ENCODE data around the gene CAMTA1.

The CAMTA1 gene

GRCh38 chr1:7221826-7222694 lies 436.8 kb downstream of the CAMTA1 start:
- Histone ChIP-seq H3K9me3 (ENCODE audit: low read length) (no peaks in the 10 kb centered on the region), H3K27ac (ENCODE audit: low read depth, low read length) (no peak overlapping the region), H3K36me3 (ENCODE audit: insufficient read depth, low read length) (no peaks in the 10 kb centered on the region), H3K9ac (ENCODE audit: low read length) (no peak overlapping the region), H3K27me3 (ENCODE audit: control insufficient read depth in 1 of 2, insufficient read depth in 2 of 2, low read length in 2 of 2) (no peaks in the 10 kb centered on the region), H3K4me3 (ENCODE audit: low read depth in 1 of 2, low read length in 2 of 2) (no peak overlapping the region), H3K4me1 (ENCODE audit: insufficient read depth, low read length) (peaks cover 5% of the 10 kb centered on the region)

- Histone ChIP-seq H3K36me3 (ENCODE audit: insufficient read depth, low read length) (no peaks in the 10 kb centered on the region), H3K9me3 (ENCODE audit: low read length) (no peaks in the 10 kb centered on the region), H3K4me3 (ENCODE audit: low read depth in 1 of 2, low read length in 2 of 2) (no peak overlapping the region), H3K27me3 (ENCODE audit: control insufficient read depth in 1 of 2, insufficient read depth in 2 of 2, low read length in 2 of 2) (no peaks in the 10 kb centered on the region), H3K9ac (ENCODE audit: low read length) (no peak overlapping the region), H3K4me1 (ENCODE audit: insufficient read depth, low read length) (peaks cover 5% of the 10 kb centered on the region), H3K27ac (ENCODE audit: low read depth, low read length) (no peak overlapping the region)
Measured at GRCh38 chr1:7222695-7223015, 437.4 kb downstream of the CAMTA1 start.

DNA sequence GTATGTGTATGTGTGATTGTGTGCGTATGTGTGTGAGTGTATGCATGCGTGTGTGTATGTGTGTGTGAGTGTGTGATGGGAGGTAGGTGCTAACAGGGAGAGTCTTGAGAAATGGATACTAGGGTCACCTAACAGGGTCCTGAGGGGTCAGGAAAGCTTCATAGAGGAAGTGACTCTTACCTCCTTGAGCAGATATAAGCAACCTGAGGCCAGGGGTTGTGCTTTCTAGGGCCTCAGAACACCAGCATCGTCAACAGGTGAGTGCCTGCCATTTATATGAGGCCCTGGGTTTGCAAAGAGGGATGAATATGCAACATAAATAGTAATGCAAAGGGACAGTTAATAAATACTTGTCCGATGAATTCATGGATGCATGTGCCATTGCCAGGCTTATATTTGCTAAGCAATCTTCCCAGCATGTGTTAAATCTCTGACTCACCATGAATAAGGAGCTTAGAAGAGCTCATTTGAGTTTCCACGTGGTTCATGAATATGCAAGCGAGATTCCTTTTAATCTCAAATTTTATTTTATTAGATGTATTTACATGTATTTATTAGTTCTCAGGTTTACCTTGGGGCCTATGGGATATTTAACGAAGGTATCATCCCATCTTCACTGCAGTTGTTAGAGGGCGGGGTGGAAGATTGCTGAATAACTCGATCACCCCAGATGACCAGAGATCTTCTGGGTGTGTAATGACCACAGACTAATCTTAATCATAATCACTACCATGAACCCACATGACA lies 438.3 kb downstream of the CAMTA1 start:
- Histone ChIP-seq H3K4me1 (ENCODE audit: insufficient read depth, low read length) (peaks cover 5% of the 10 kb centered on the region), H3K27me3 (ENCODE audit: control insufficient read depth in 1 of 2, insufficient read depth in 2 of 2, low read length in 2 of 2) (no peaks in the 10 kb centered on the region), H3K9ac (ENCODE audit: low read length) (no peak overlapping the region), H3K27ac (ENCODE audit: low read depth, low read length) (no peak overlapping the region), H3K9me3 (ENCODE audit: low read length) (no peaks in the 10 kb centered on the region), H3K4me3 (ENCODE audit: low read depth in 1 of 2, low read length in 2 of 2) (no peak overlapping the region), H3K36me3 (ENCODE audit: insufficient read depth, low read length) (no peaks in the 10 kb centered on the region)

- Histone ChIP-seq H3K27me3 (ENCODE audit: control insufficient read depth in 1 of 2, insufficient read depth in 2 of 2, low read length in 2 of 2) (no peaks in the 10 kb centered on the region), H3K4me3 (ENCODE audit: low read depth in 1 of 2, low read length in 2 of 2) (no peak overlapping the region), H3K4me1 (ENCODE audit: insufficient read depth, low read length) (peaks cover 5% of the 10 kb centered on the region), H3K9me3 (ENCODE audit: low read length) (no peaks in the 10 kb centered on the region), H3K36me3 (ENCODE audit: insufficient read depth, low read length) (no peaks in the 10 kb centered on the region), H3K27ac (ENCODE audit: low read depth, low read length) (no peak overlapping the region), H3K9ac (ENCODE audit: low read length) (no peak overlapping the region)
Measured at GRCh38 chr1:7224081-7224534, 438.9 kb downstream of the CAMTA1 start.

DNA sequence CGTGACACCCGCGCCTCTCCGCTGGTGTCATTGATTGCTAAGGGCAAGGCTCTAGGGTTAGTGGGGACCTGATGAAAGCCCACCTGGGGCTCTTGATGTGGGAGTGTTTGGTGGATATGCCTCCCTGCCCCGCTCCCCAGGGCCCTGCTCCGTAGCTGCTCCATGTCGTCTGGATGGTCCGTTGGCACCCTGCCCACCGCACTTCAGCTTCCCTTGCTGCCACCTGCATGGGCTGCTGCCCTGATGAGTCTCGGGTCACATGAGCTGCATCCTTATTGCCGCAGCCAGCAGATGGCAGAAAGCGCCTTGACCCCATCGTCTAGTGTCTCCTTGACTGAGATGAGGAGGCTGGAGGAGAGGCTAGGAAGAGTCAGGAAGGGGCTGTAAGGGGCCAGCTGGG lies 439.4 kb downstream of the CAMTA1 start:
- Histone ChIP-seq H3K27ac (ENCODE audit: low read depth, low read length) (no peak overlapping the region), H3K9ac (ENCODE audit: low read length) (no peak overlapping the region), H3K27me3 (ENCODE audit: control insufficient read depth in 1 of 2, insufficient read depth in 2 of 2, low read length in 2 of 2) (no peaks in the 10 kb centered on the region), H3K9me3 (ENCODE audit: low read length) (no peaks in the 10 kb centered on the region), H3K36me3 (ENCODE audit: insufficient read depth, low read length) (no peaks in the 10 kb centered on the region), H3K4me3 (ENCODE audit: low read depth in 1 of 2, low read length in 2 of 2) (no peak overlapping the region), H3K4me1 (ENCODE audit: insufficient read depth, low read length) (peaks cover 5% of the 10 kb centered on the region)

DNA sequence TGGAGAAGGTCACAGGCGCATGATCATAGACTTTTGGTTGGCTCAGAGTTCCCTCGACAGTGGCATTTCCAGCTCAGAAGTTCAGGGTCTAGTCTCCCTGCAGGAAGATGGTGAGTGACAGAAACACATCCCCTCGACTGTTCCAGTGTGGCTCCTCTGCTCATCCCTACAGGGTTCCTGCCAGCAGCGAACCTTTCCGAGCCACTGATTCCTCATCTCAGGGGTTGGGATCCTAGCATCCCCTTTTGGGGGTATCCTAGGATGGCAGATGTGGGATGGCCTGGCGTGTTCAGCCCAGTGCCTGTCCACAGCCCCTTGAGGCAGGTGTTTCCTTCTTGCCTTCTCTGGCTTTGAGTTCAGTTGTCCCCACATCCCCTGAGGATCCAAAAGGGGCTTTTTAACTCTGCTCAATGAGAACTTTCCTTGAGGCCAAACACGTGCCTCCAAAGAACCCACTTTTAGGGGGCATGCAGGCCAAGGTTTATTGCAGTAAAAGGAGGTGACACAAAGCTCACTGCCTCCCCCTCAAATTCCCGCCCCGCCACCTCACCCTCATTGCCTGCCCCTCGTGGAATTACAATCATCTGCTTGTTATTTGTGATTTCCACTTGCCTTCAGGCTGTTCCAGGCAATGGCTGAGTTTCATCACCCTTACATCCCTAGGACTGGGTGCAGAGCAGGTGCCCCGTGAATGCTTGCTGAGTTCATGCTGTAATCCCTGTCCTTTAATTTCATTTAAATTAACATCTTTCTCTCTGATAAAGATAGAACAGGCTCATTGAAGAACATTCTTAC lies 440.7 kb downstream of the CAMTA1 start:
- H3K4me1 ChIP-seq (ENCODE audit: insufficient read depth, low read length), result no peaks in the 10 kb centered on the region
- no peaks in the 10 kb centered on the region for H3K36me3 ChIP-seq (ENCODE audit: insufficient read depth, low read length)
- no peak overlapping the region for H3K4me3 ChIP-seq (ENCODE audit: low read depth in 1 of 2, low read length in 2 of 2)
- H3K27ac ChIP-seq (ENCODE audit: low read depth, low read length), result no peak overlapping the region
- no peaks in the 10 kb centered on the region for H3K9me3 ChIP-seq (ENCODE audit: low read length)
- no peak overlapping the region for H3K9ac ChIP-seq (ENCODE audit: low read length)
- no peaks in the 10 kb centered on the region for H3K27me3 ChIP-seq (ENCODE audit: control insufficient read depth in 1 of 2, insufficient read depth in 2 of 2, low read length in 2 of 2)

- Histone ChIP-seq H3K27me3 (ENCODE audit: control insufficient read depth in 1 of 2, insufficient read depth in 2 of 2, low read length in 2 of 2) (no peaks in the 10 kb centered on the region), H3K4me1 (ENCODE audit: insufficient read depth, low read length) (no peaks in the 10 kb centered on the region), H3K27ac (ENCODE audit: low read depth, low read length) (no peak overlapping the region), H3K36me3 (ENCODE audit: insufficient read depth, low read length) (no peaks in the 10 kb centered on the region), H3K9ac (ENCODE audit: low read length) (no peak overlapping the region), H3K4me3 (ENCODE audit: low read depth in 1 of 2, low read length in 2 of 2) (no peak overlapping the region), H3K9me3 (ENCODE audit: low read length) (no peaks in the 10 kb centered on the region)
Measured at GRCh38 chr1:7227654-7228053, 442.4 kb downstream of the CAMTA1 start.

GRCh38 chr1:7228252-7228961 lies 443.2 kb downstream of the CAMTA1 start:
- Histone ChIP-seq H3K4me1 (ENCODE audit: insufficient read depth, low read length) (no peaks in the 10 kb centered on the region), H3K9me3 (ENCODE audit: low read length) (no peaks in the 10 kb centered on the region), H3K36me3 (ENCODE audit: insufficient read depth, low read length) (no peaks in the 10 kb centered on the region), H3K27me3 (ENCODE audit: control insufficient read depth in 1 of 2, insufficient read depth in 2 of 2, low read length in 2 of 2) (no peaks in the 10 kb centered on the region), H3K27ac (ENCODE audit: low read depth, low read length) (no peak overlapping the region), H3K4me3 (ENCODE audit: low read depth in 1 of 2, low read length in 2 of 2) (no peak overlapping the region), H3K9ac (ENCODE audit: low read length) (no peak overlapping the region)

DNA sequence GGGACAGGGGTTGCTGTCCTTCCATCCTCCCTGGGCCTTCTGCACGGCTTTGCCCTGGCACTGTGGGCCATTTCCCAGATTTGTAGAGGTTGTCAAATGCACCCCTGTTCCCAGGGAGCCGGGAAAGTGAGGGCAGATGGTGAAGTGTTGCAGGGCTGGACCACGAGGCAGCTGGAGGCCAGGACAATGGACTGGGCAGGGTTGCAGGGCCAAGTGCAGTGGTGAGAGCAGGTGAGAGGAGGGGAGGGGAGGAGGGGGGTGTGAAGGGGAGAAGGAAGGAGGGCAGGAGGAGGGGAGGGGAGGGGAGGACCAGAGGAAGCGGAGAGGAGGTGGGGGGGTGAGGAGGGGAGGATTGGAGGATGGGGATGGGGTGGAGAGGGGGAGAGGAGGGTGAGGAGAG lies 443.9 kb downstream of the CAMTA1 start:
- no peak overlapping the region for H3K4me3 ChIP-seq (ENCODE audit: low read depth in 1 of 2, low read length in 2 of 2)
- no peaks in the 10 kb centered on the region for H3K27me3 ChIP-seq (ENCODE audit: control insufficient read depth in 1 of 2, insufficient read depth in 2 of 2, low read length in 2 of 2)
- no peak overlapping the region for H3K27ac ChIP-seq (ENCODE audit: low read depth, low read length)
- no peak overlapping the region for H3K9ac ChIP-seq (ENCODE audit: low read length)
- H3K9me3 ChIP-seq (ENCODE audit: low read length), result no peaks in the 10 kb centered on the region
- no peaks in the 10 kb centered on the region for H3K4me1 ChIP-seq (ENCODE audit: insufficient read depth, low read length)
- no peaks in the 10 kb centered on the region for H3K36me3 ChIP-seq (ENCODE audit: insufficient read depth, low read length)

GRCh38 chr1:7229696-7230631 lies 444.7 kb downstream of the CAMTA1 start:
- no peaks in the 10 kb centered on the region for H3K36me3 ChIP-seq (ENCODE audit: insufficient read depth, low read length)
- H3K27ac ChIP-seq (ENCODE audit: low read depth, low read length), result no peak overlapping the region
- H3K9me3 ChIP-seq (ENCODE audit: low read length), result no peaks in the 10 kb centered on the region
- no peak overlapping the region for H3K9ac ChIP-seq (ENCODE audit: low read length)
- no peaks in the 10 kb centered on the region for H3K27me3 ChIP-seq (ENCODE audit: control insufficient read depth in 1 of 2, insufficient read depth in 2 of 2, low read length in 2 of 2)
- no peak overlapping the region for H3K4me3 ChIP-seq (ENCODE audit: low read depth in 1 of 2, low read length in 2 of 2)
- H3K4me1 ChIP-seq (ENCODE audit: insufficient read depth, low read length), result no peaks in the 10 kb centered on the region

Measured in muscle layer of colon (tissue), 2 donors.